HG03103 (cell line): ENCODE measurements around the gene CYP20A1.
"Not testable (repeated sequence)": the region's sequence is repeated elsewhere in the genome, so short reads cannot be mapped to it uniquely, and the experiment has no call there.

Experiments
- ATAC-seq: cut with Tn5 transposase; IDR thresholded peaks from one replicate; pipeline ENCODE4 v1.9.1; 2021; ENCODE audit warnings: low read depth; ENCODE audit not compliant: unreplicated experiment

Gene CYP20A1

GRCh38 chr2:203238704-203239526 is at the start of gene CYP20A1:
Gene CYP20A1, plus strand, starts transcription at chr2:203239018. Its CDS starts 45 bp downstream, at chr2:203239063.
- peak; percentile 79 for ATAC-seq

- not testable (repeated sequence) for ATAC-seq
Observed at GRCh38 chr2:203190547-203190946, 48.3 kb upstream of the CYP20A1 start.

GRCh38 chr2:203191026-203191425 is 47.8 kb upstream of the CYP20A1 start:
- ATAC-seq: not testable (repeated sequence)

- ATAC-seq: no peak
Observed at GRCh38 chr2:203191961-203192360, 46.9 kb upstream of the CYP20A1 start.

- no peak for ATAC-seq
Observed at GRCh38 chr2:203195331-203196036, 43.3 kb upstream of the CYP20A1 start.

GRCh38 chr2:203200866-203201265 is 38.0 kb upstream of the CYP20A1 start:
- ATAC-seq: no peak

GRCh38 chr2:203201426-203201825 is 37.4 kb upstream of the CYP20A1 start:
- ATAC-seq: no peak

- no peak for ATAC-seq
Observed at GRCh38 chr2:203209538-203209937, 29.3 kb upstream of the CYP20A1 start.

- ATAC-seq: peak; percentile 61
Observed at GRCh38 chr2:203225423-203226039, 13.3 kb upstream of the CYP20A1 start.

- ATAC-seq: not testable (repeated sequence)
Observed at GRCh38 chr2:203229674-203230073, 9.1 kb upstream of the CYP20A1 start.

- no peak for ATAC-seq
Observed at GRCh38 chr2:203237346-203238238, 1.2 kb upstream of the CYP20A1 start.

GRCh38 chr2:203238292-203238703 is 520 bp upstream of the CYP20A1 start:
- ATAC-seq: no peak

- no peak for ATAC-seq
Observed at GRCh38 chr2:203240491-203240890, 1.7 kb downstream of the CYP20A1 start.

- no peak for ATAC-seq
Observed at GRCh38 chr2:203242518-203242917, 3.7 kb downstream of the CYP20A1 start.

- no peak for ATAC-seq
Observed at GRCh38 chr2:203246646-203247045, 7.8 kb downstream of the CYP20A1 start.

GRCh38 chr2:203252818-203253217 is 14.0 kb downstream of the CYP20A1 start:
- ATAC-seq: no peak

GRCh38 chr2:203253422-203254095 is 14.7 kb downstream of the CYP20A1 start:
- not testable (repeated sequence) for ATAC-seq

- no peak for ATAC-seq
Observed at GRCh38 chr2:203261326-203262159, 22.7 kb downstream of the CYP20A1 start.

- no peak for ATAC-seq
Observed at GRCh38 chr2:203279288-203279687, 40.5 kb downstream of the CYP20A1 start.
